CD14-positive monocyte (primary cell): ENCODE results near the gene OR6Q1. TPM values are rescaled to one million over a fixed set of nuclear protein-coding genes. Genes with fewer than 3 reads are reported as not detected.

Experiments
- DNase-seq, 3 donors: peaks; one replicate each; pipeline ENCODE4 v3.0.0-alpha.2; 2011 to 2022
- H2AFZ ChIP-seq: 2 replicates; pipeline ENCODE4 v1.6.0; 2012; ENCODE audit warnings: mild to moderate bottlenecking, low read depth, low read length, inconsistent platforms; ENCODE audit not compliant: insufficient read depth, poor library complexity, severe bottlenecking
- H3K27ac ChIP-seq, 2 donors: 1 replicate in 1 of 2; 2 replicates in 1 of 2; pipeline ENCODE4 v1.5.1; 2012 to 2013; ENCODE audit warnings: low read length in 2 of 2, control low read depth in 1 of 2, inconsistent platforms in 1 of 2, low read depth in 1 of 2, mild to moderate bottlenecking in 1 of 2
- H3K27me3 ChIP-seq, 2 donors: one replicate each; pipeline versions ENCODE4 v1.6.0 to v1.6.1; 2011 to 2013; ENCODE audit warnings: low read length in 2 of 2; ENCODE audit not compliant: control insufficient read depth in 2 of 2, insufficient read depth in 2 of 2
- H3K36me3 ChIP-seq, 2 donors: replicated peaks in 1 of 2; 1 replicate in 1 of 2; 2 replicates in 1 of 2; pipeline versions ENCODE4 v1.5.1 to v1.6.1; 2012 to 2013; ENCODE audit warnings: low read length in 2 of 2, control low read depth in 1 of 2, inconsistent platforms in 1 of 2, mild to moderate bottlenecking in 1 of 2; ENCODE audit not compliant: insufficient read depth in 2 of 2, control insufficient read depth in 1 of 2
- H3K4me1 ChIP-seq, 2 donors: 1 replicate in 1 of 2; 2 replicates in 1 of 2; pipeline versions ENCODE4 v1.5.1 to v1.6.1; 2012 to 2013; ENCODE audit warnings: low read length in 2 of 2, control low read depth in 1 of 2, inconsistent platforms in 1 of 2, mild to moderate bottlenecking in 1 of 2, moderate library complexity in 1 of 2; ENCODE audit not compliant: insufficient read depth in 2 of 2, control insufficient read depth in 1 of 2
- H3K4me2 ChIP-seq: replicated peaks from 2 replicates; pipeline ENCODE3; 2012; ENCODE audit warnings: low read length, moderate library complexity, mild to moderate bottlenecking; ENCODE audit not compliant: poor library complexity, severe bottlenecking; ENCODE audit errors: extremely low read depth
- H3K4me3 ChIP-seq, 3 experiments: fragments of 200-600 bp in 1 of 3; sonication (generic) in 1 of 3; replicated peaks in 1 of 3; 1 replicate in 2 of 3; 2 replicates in 1 of 3; pipeline ENCODE4 v1.5.1; 2011 to 2013; ENCODE audit warnings: low read length in 3 of 3, mild to moderate bottlenecking in 3 of 3, control low read depth in 2 of 3, low read depth in 2 of 3, inconsistent platforms in 1 of 3, moderate library complexity in 1 of 3
- H3K79me2 ChIP-seq: 2 replicates; pipeline ENCODE4 v1.6.0; 2012; ENCODE audit warnings: mild to moderate bottlenecking, control low read depth, inconsistent platforms, low read length, moderate library complexity; ENCODE audit not compliant: insufficient read depth
- H3K9ac ChIP-seq: 2 replicates; pipeline ENCODE4 v1.6.0; 2017; ENCODE audit warnings: low read length, mild to moderate bottlenecking; ENCODE audit not compliant: insufficient read depth, poor library complexity, severe bottlenecking
- H3K9me3 ChIP-seq, 2 donors: replicated peaks in 1 of 2; 1 replicate in 1 of 2; 2 replicates in 1 of 2; pipeline versions ENCODE4 v1.5.1 to v1.6.1; 2012 to 2013; ENCODE audit warnings: low read length in 2 of 2, control low read depth in 1 of 2; ENCODE audit not compliant: control insufficient read depth in 1 of 2, insufficient read depth in 1 of 2
- H4K20me1 ChIP-seq: 2 replicates; pipeline ENCODE4 v1.6.0; 2012; ENCODE audit warnings: mild to moderate bottlenecking, low read length, control low read depth, moderate library complexity; ENCODE audit not compliant: insufficient read depth
- H3K27ac Mint-ChIP-seq, 7 donors: one replicate each; pipeline ENCODE4 v1.8.0; 2020; ENCODE audit warnings: mild to moderate bottlenecking in 7 of 7, mixed read lengths in 7 of 7, moderate library complexity in 6 of 7, inconsistent platforms in 2 of 7
- H3K27me3 Mint-ChIP-seq, 3 donors: one replicate each; pipeline ENCODE4 v1.8.0; 2021 to 2022; ENCODE audit warnings: low read depth in 3 of 3, mild to moderate bottlenecking in 3 of 3, mixed read lengths in 3 of 3, moderate library complexity in 3 of 3, inconsistent platforms in 1 of 3
- H3K36me3 Mint-ChIP-seq, 2 donors: one replicate each; pipeline ENCODE4 v1.8.0; 2020; ENCODE audit warnings: mixed read lengths in 2 of 2, inconsistent platforms in 1 of 2, mild to moderate bottlenecking in 1 of 2
- H3K4me1 Mint-ChIP-seq: one replicate; pipeline ENCODE4 v1.8.0; 2020; ENCODE audit warnings: mild to moderate bottlenecking, mixed read lengths
- H3K4me3 Mint-ChIP-seq, 2 donors: one replicate each; pipeline ENCODE4 v1.8.0; 2020; ENCODE audit warnings: mild to moderate bottlenecking in 2 of 2, mixed read lengths in 2 of 2, moderate library complexity in 1 of 2
- H3K9me3 Mint-ChIP-seq, 7 donors: one replicate each; pipeline ENCODE4 v1.8.0; 2020 to 2022; ENCODE audit warnings: mixed read lengths in 7 of 7, mild to moderate bottlenecking in 6 of 7, moderate library complexity in 6 of 7, inconsistent platforms in 2 of 7
- CTCF ChIP-seq: fragments of 200-600 bp; IDR thresholded peaks from one replicate; pipeline ENCODE4 v1.8.0; 2022; ENCODE audit warnings: antibody characterized with exemption, mild to moderate bottlenecking
- WGBS: methylation state at CpG from one replicate; pipeline ENCODE4 v1.1.5; 2013; ENCODE audit warnings: missing lambda C conversion rate; ENCODE audit not compliant: insufficient coverage; 5-methylcytosine and 5-hydroxymethylcytosine counted together
- intact Hi-C, 2 donors: fragments of 100-400 bp; cut with micrococcal nuclease; formaldehyde crosslinking; loops; one replicate each; pipeline versions ENCODE4 v1.15.0 to v1.15.1; 2023
- polyA plus RNA-seq, 3 donors: library from polyadenylated mRNA; depleted of rRNA in 1 of 3; unstranded in 2 of 3; stranded (reverse) in 1 of 3; fragments of 300-500 nt in 2 of 3; fragments of >200 nt in 1 of 3; fragmentation: Illumina TruSeq in 2 of 3; gene quantifications; 1 replicate in 2 of 3; 2 replicates in 1 of 3; pipeline ENCODE4 v1.2.3, GENCODE V29; 2012 to 2021

Gene OR6Q1
- polyA plus RNA-seq, 3 donors, result not detected

GRCh38 chr11:58004664-58005063, 26.1 kb upstream of the OR6Q1 start:
- H3K9ac ChIP-seq, result no peak overlapping the region
- intact Hi-C loops, result no loop called here
- no peak overlapping the region for H2AFZ ChIP-seq
- WGBS, result no CpG with 5 or more reads among the region's 6 CpGs
- no peak overlapping the region for H3K4me2 ChIP-seq
- Mint-ChIP-seq H3K27me3 (peaks cover 0 to 2% (median 0%) of the 10 kb centered on the region in 3 donors), H3K36me3 (no peaks in the 10 kb centered on the region), H3K27ac (no peak overlapping the region), H3K4me1 (peaks cover 3% of the 10 kb centered on the region), H3K4me3 (no peak overlapping the region), H3K9me3 (peaks cover 2 to 17% (median 8%) of the 10 kb centered on the region in 7 donors)
- no peaks in the 10 kb centered on the region for H3K36me3 ChIP-seq
- peaks cover 0 to 4% of the 10 kb centered on the region in 2 donors for H3K9me3 ChIP-seq
- DNase-seq, result no peak
- H4K20me1 ChIP-seq, result no peaks in the 10 kb centered on the region
- H3K4me3 ChIP-seq, result no peak overlapping the region
- H3K27ac ChIP-seq, result no peak overlapping the region
- no peaks in the 10 kb centered on the region for H3K27me3 ChIP-seq
- no peaks in the 10 kb centered on the region for H3K4me1 ChIP-seq
- no peak for TF ChIP-seq CTCF
- H3K79me2 ChIP-seq, result no peaks in the 10 kb centered on the region

- Histone ChIP-seq H3K9me3 (no peaks in the 10 kb centered on the region), H3K27me3 (no peaks in the 10 kb centered on the region), H2AFZ (no peak overlapping the region), H3K9ac (no peak overlapping the region), H4K20me1 (no peaks in the 10 kb centered on the region), H3K36me3 (no peaks in the 10 kb centered on the region), H3K4me2 (no peak overlapping the region), H3K27ac (no peak overlapping the region), H3K79me2 (no peaks in the 10 kb centered on the region), H3K4me3 (no peak overlapping the region), H3K4me1 (no peaks in the 10 kb centered on the region)
- H3K36me3 Mint-ChIP-seq, result no peaks in the 10 kb centered on the region
- H3K9me3 Mint-ChIP-seq, result peaks cover 0 to 12% (median 4%) of the 10 kb centered on the region in 7 donors
- peaks cover 0 to 2% (median 0%) of the 10 kb centered on the region in 3 donors for H3K27me3 Mint-ChIP-seq
- H3K4me3 Mint-ChIP-seq, result no peak overlapping the region
- no peak overlapping the region for H3K27ac Mint-ChIP-seq
- no peak for TF ChIP-seq CTCF
- no peak for DNase-seq
- peaks cover 3% of the 10 kb centered on the region for H3K4me1 Mint-ChIP-seq
- no CpG with 5 or more reads among the region's 2 CpGs for WGBS
- intact Hi-C loops, result no loop called here
Observed at GRCh38 chr11:58006940-58007339, 23.8 kb upstream of the OR6Q1 start.
